Measurements from ENCODE around the gene CETN2. TPM values are rescaled to one million over a fixed set of nuclear protein-coding genes. Genes with fewer than 3 reads are reported as not detected.

The CETN2 gene
- total and polyA plus RNA-seq, 2 experiments from 2014 or later = 44.8 to 46.0 TPM

- Histone ChIP-seq H3K79me2 (peaks cover 41% of the 10 kb centered on the region), H4K20me1 (ENCODE audit: insufficient read depth, poor library complexity, severe bottlenecking) (no peaks in the 10 kb centered on the region), H3K4me1 (ENCODE audit: insufficient read depth) (no peaks in the 10 kb centered on the region), H3K4me3 (no peak overlapping the region), H3K27ac (no peak overlapping the region), H3K4me2 (peak overlapping the region; percentile 78), H3K9me3 (ENCODE audit: low read depth) (no peaks in the 10 kb centered on the region), H3K27me3 (no peaks in the 10 kb centered on the region), H2AFZ (no peak overlapping the region), H3K36me3 (replicated peaks; ENCODE audit: insufficient read depth, low read depth) (no peaks in the 10 kb centered on the region), H3K9me2 (replicated peaks; ENCODE audit: insufficient read depth) (no peaks in the 10 kb centered on the region)
- TF ChIP-seq EZH2 (IDR thresholded peaks at IDR 0.05; ENCODE audit: borderline replicate concordance) (no peak), EZH2phosphoT487 (IDR thresholded peaks at IDR 0.05; ENCODE audit: low read depth, severe bottlenecking, unreplicated experiment) (no peak), CTCF (IDR thresholded peaks at IDR 0.05; ENCODE audit: poor library complexity) (no peak)
- WGBS (ENCODE audit: low lambda C conversion rate, missing lambda C conversion rate) = 84% methylated on average over 4 of the region's 4 CpGs
- DNase-seq (ENCODE audit: low spot score) = peak; percentile 21
These were observed 2.8 kb upstream of the CETN2 start for GRCh38 chrX:152833378-152833777.

- Histone ChIP-seq H3K9me3 (ENCODE audit: low read depth) (no peaks in the 10 kb centered on the region), H4K20me1 (ENCODE audit: insufficient read depth, poor library complexity, severe bottlenecking) (no peaks in the 10 kb centered on the region), H3K27me3 (no peaks in the 10 kb centered on the region), H2AFZ (no peak overlapping the region), H3K9me2 (replicated peaks; ENCODE audit: insufficient read depth) (no peaks in the 10 kb centered on the region), H3K4me2 (peak overlapping the region; percentile 78), H3K27ac (no peak overlapping the region), H3K36me3 (replicated peaks; ENCODE audit: insufficient read depth, low read depth) (no peaks in the 10 kb centered on the region), H3K79me2 (peaks cover 41% of the 10 kb centered on the region), H3K4me3 (no peak overlapping the region), H3K4me1 (ENCODE audit: insufficient read depth) (no peaks in the 10 kb centered on the region)
- no peak for DNase-seq (ENCODE audit: low spot score)
- 87% methylated on average over 5 of the region's 5 CpGs for WGBS (ENCODE audit: low lambda C conversion rate, missing lambda C conversion rate)
- TF ChIP-seq EZH2 (IDR thresholded peaks at IDR 0.05; ENCODE audit: borderline replicate concordance) (no peak), CTCF (IDR thresholded peaks at IDR 0.05; ENCODE audit: poor library complexity) (no peak), EZH2phosphoT487 (IDR thresholded peaks at IDR 0.05; ENCODE audit: low read depth, severe bottlenecking, unreplicated experiment) (no peak)
These were observed 2.0 kb upstream of the CETN2 start for GRCh38 chrX:152832520-152832919.

- Histone ChIP-seq H3K9me3 (ENCODE audit: low read depth) (no peaks in the 10 kb centered on the region), H3K9me2 (replicated peaks; ENCODE audit: insufficient read depth) (no peaks in the 10 kb centered on the region), H3K4me1 (ENCODE audit: insufficient read depth) (no peaks in the 10 kb centered on the region), H3K79me2 (peaks cover 38% of the 10 kb centered on the region), H3K36me3 (replicated peaks; ENCODE audit: insufficient read depth, low read depth) (no peaks in the 10 kb centered on the region), H3K4me2 (peak overlapping the region; percentile 78), H2AFZ (peak overlapping the region; percentile 47), H3K4me3 (peak overlapping the region; percentile 39), H4K20me1 (ENCODE audit: insufficient read depth, poor library complexity, severe bottlenecking) (no peaks in the 10 kb centered on the region), H3K27me3 (no peaks in the 10 kb centered on the region), H3K27ac (peak overlapping the region; percentile 79)
- TF ChIP-seq EZH2phosphoT487 (IDR thresholded peaks at IDR 0.05; ENCODE audit: low read depth, severe bottlenecking, unreplicated experiment) = no peak
- no peak for TF ChIP-seq CTCF (IDR thresholded peaks at IDR 0.05; ENCODE audit: poor library complexity)
- TF ChIP-seq EZH2 (IDR thresholded peaks at IDR 0.05; ENCODE audit: borderline replicate concordance) = no peak
- DNase-seq (ENCODE audit: low spot score) = no peak
- 41% methylated on average over 10 of the region's 10 CpGs for WGBS (ENCODE audit: low lambda C conversion rate, missing lambda C conversion rate)
These were observed 834 bp upstream of the CETN2 start for GRCh38 chrX:152831391-152831790.

Data from hepatocyte (in vitro differentiated cells).